PC-9 (cell line): ENCODE measurements around the gene RABL6.
"Not testable (repeated sequence)": the region's sequence is repeated elsewhere in the genome, so short reads cannot be mapped to it uniquely, and the experiment has no call there.

Source experiments
- CTCF ChIP-seq: fragments of 200-600 bp; sonication (generic); conservative IDR thresholded peaks from 2 replicates; pipeline ENCODE4 v1.6.1; 2017; ENCODE audit warnings: mixed run types, antibody characterized with exemption, mild to moderate bottlenecking, moderate library complexity
- EZH2 ChIP-seq: fragments of 200-600 bp; sonication (generic); IDR thresholded peaks from 2 replicates; pipeline ENCODE4 v1.8.0; 2017; ENCODE audit warnings: antibody characterized with exemption, low read depth

GRCh38 chr9:136866898-136867421, 59.2 kb downstream of the RABL6 start:
- not testable (repeated sequence) for TF ChIP-seq CTCF, EZH2
